Measurements from ENCODE around the gene SMAD3.

SMAD3 gene

DNA sequence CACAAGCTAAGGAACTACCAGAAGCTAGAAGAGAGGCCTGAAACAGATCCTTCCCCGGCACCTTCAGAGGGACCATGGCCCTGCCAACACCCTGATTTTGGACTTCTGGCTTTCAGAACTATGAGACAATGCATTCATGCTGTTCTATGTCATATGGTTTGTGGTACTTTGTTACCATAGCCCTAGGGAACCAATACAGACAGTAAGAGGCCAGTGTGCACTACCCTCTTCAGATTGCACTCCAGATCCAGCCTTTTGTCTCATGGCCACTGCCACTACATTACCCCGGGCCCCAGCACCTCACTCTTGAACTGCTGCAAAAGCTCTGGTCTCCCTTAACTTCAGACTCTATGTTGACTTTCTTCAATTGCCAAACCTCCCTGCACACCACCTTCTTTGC is 165.1 kb downstream of the SMAD3 start:
- Histone ChIP-seq H3K4me1 (ENCODE audit: control insufficient read depth, insufficient read depth, low read length) (no peaks in the 10 kb centered on the region), H3K4me3 (ENCODE audit: low read depth, low read length) (no peak overlapping the region), H3K27ac (ENCODE audit: extremely low read depth, low read depth, low read length) (no peak overlapping the region), H3K36me3 (ENCODE audit: control insufficient read depth in 2 of 2, insufficient read depth in 1 of 2, low read length in 2 of 2) (peaks cover 43 to 57% of the 10 kb centered on the region in 2 experiments), H3K9me3 (ENCODE audit: control insufficient read depth, insufficient read depth, low read depth, low read length) (no peaks in the 10 kb centered on the region)
- ChIA-PET CTCF (interaction anchor here (0.6 to 2.1 kb wide), 2 partner anchors 9 to 50 kb away, joined by 3 to 13 read pairs; no protein-coding TSS in a partner anchor), POLR2A (no interaction called here)
- TF ChIP-seq ZNF596 (tag by site-specific recombination; IDR thresholded peaks at IDR 0.05), result no peak
- no peak for TF ChIP-seq ZNF561 (tag by site-specific recombination; IDR thresholded peaks at IDR 0.05; ENCODE audit: borderline replicate concordance)
- TF ChIP-seq ZNF121 (tag by site-specific recombination; IDR thresholded peaks at IDR 0.05), result no peak
- TF ChIP-seq ZNF148 (tag by site-specific recombination; IDR thresholded peaks at IDR 0.05; ENCODE audit: borderline replicate concordance), result no peak
- TF ChIP-seq, protein P1, sequence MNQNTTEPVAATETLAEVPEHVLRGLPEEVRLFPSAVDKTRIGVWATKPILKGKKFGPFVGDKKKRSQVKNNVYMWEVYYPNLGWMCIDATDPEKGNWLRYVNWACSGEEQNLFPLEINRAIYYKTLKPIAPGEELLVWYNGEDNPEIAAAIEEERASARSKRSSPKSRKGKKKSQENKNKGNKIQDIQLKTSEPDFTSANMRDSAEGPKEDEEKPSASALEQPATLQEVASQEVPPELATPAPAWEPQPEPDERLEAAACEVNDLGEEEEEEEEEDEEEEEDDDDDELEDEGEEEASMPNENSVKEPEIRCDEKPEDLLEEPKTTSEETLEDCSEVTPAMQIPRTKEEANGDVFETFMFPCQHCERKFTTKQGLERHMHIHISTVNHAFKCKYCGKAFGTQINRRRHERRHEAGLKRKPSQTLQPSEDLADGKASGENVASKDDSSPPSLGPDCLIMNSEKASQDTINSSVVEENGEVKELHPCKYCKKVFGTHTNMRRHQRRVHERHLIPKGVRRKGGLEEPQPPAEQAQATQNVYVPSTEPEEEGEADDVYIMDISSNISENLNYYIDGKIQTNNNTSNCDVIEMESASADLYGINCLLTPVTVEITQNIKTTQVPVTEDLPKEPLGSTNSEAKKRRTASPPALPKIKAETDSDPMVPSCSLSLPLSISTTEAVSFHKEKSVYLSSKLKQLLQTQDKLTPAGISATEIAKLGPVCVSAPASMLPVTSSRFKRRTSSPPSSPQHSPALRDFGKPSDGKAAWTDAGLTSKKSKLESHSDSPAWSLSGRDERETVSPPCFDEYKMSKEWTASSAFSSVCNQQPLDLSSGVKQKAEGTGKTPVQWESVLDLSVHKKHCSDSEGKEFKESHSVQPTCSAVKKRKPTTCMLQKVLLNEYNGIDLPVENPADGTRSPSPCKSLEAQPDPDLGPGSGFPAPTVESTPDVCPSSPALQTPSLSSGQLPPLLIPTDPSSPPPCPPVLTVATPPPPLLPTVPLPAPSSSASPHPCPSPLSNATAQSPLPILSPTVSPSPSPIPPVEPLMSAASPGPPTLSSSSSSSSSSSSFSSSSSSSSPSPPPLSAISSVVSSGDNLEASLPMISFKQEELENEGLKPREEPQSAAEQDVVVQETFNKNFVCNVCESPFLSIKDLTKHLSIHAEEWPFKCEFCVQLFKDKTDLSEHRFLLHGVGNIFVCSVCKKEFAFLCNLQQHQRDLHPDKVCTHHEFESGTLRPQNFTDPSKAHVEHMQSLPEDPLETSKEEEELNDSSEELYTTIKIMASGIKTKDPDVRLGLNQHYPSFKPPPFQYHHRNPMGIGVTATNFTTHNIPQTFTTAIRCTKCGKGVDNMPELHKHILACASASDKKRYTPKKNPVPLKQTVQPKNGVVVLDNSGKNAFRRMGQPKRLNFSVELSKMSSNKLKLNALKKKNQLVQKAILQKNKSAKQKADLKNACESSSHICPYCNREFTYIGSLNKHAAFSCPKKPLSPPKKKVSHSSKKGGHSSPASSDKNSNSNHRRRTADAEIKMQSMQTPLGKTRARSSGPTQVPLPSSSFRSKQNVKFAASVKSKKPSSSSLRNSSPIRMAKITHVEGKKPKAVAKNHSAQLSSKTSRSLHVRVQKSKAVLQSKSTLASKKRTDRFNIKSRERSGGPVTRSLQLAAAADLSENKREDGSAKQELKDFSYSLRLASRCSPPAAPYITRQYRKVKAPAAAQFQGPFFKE (tag by site-specific recombination; IDR thresholded peaks at IDR 0.05; ENCODE audit: borderline replicate concordance), result no peak
- no peak for TF ChIP-seq ZNF37A (tag by site-specific recombination; IDR thresholded peaks at IDR 0.05)
- no peak for TF ChIP-seq ZNF449 (tag by site-specific recombination; IDR thresholded peaks at IDR 0.05)
- TF ChIP-seq ZNF214 (tag by site-specific recombination; IDR thresholded peaks at IDR 0.05; ENCODE audit: borderline replicate concordance), result no peak
- no peak for TF ChIP-seq ZBTB26 (tag by site-specific recombination; optimal IDR thresholded peaks at IDR 0.05)
- no peak for TF ChIP-seq KLF7 (tag by site-specific recombination; IDR thresholded peaks at IDR 0.05; ENCODE audit: borderline replicate concordance)
- TF ChIP-seq HOXC10 (CRISPR knock-in tag; IDR thresholded peaks at IDR 0.05), result no peak
- TF ChIP-seq, protein P2, sequence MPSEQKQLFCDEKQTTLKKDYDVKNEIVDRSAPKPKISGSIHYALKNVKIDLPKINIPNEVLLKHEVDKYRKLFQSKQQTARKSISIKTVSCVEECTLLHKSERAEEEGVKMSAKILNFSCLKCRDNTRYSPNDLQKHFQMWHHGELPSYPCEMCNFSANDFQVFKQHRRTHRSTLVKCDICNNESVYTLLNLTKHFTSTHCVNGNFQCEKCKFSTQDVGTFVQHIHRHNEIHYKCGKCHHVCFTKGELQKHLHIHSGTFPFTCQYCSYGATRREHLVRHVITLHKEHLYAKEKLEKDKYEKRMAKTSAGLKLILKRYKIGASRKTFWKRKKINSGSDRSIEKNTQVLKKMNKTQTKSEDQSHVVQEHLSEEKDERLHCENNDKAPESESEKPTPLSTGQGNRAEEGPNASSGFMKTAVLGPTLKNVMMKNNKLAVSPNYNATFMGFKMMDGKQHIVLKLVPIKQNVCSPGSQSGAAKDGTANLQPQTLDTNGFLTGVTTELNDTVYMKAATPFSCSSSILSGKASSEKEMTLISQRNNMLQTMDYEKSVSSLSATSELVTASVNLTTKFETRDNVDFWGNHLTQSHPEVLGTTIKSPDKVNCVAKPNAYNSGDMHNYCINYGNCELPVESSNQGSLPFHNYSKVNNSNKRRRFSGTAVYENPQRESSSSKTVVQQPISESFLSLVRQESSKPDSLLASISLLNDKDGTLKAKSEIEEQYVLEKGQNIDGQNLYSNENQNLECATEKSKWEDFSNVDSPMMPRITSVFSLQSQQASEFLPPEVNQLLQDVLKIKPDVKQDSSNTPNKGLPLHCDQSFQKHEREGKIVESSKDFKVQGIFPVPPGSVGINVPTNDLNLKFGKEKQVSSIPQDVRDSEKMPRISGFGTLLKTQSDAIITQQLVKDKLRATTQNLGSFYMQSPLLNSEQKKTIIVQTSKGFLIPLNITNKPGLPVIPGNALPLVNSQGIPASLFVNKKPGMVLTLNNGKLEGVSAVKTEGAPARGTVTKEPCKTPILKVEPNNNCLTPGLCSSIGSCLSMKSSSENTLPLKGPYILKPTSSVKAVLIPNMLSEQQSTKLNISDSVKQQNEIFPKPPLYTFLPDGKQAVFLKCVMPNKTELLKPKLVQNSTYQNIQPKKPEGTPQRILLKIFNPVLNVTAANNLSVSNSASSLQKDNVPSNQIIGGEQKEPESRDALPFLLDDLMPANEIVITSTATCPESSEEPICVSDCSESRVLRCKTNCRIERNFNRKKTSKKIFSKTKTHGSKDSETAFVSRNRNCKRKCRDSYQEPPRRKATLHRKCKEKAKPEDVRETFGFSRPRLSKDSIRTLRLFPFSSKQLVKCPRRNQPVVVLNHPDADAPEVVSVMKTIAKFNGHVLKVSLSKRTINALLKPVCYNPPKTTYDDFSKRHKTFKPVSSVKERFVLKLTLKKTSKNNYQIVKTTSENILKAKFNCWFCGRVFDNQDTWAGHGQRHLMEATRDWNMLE (tag by site-specific recombination; conservative IDR thresholded peaks at IDR 0.05; ENCODE audit: low read depth), result no peak
- TF ChIP-seq ZNF768 (tag by site-specific recombination; IDR thresholded peaks at IDR 0.05), result no peak
- no peak for TF ChIP-seq ZNF398 (tag by site-specific recombination; IDR thresholded peaks at IDR 0.05)
- no peak for TF ChIP-seq OVOL3 (tag by site-specific recombination; IDR thresholded peaks at IDR 0.05)
- TF ChIP-seq ZFP3 (tag by site-specific recombination; IDR thresholded peaks at IDR 0.05; ENCODE audit: low read depth), result no peak
- no peak for TF ChIP-seq REPIN1 (tag by site-specific recombination; IDR thresholded peaks at IDR 0.05; ENCODE audit: low read depth)
- no peak for TF ChIP-seq ZNF324 (tag by site-specific recombination; IDR thresholded peaks at IDR 0.05)
